ENCODE measurements around the gene TBX20.
A peak's percentile ranks its signal among the peaks of the same experiment; 100 is the strongest.
"Not testable (repeated sequence)": the region's sequence is repeated elsewhere in the genome, so short reads cannot be mapped to it uniquely, and the experiment has no call there.

The TBX20 gene

GRCh38 chr7:35215063-35215462 lies 38.8 kb downstream of the TBX20 start:
- not testable (repeated sequence) for DNase-seq

DNA sequence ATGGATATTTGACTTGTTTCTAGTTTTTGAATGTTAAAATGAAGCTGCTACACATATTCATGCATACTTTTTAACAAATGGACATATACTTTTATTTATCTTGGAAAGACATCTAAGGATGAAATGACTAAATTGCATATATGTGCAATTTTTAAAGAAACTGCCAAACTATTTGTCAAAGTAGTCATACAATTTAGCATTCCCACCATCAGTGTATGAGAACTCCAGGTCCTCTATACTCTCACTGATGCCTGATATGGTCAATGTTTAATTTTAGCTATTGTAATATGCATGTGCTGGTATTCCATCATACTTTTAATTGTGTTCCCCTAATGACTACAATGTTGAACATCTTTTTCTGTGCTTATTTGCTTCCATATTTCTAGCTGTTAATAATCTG lies 47.0 kb downstream of the TBX20 start:
- not testable (repeated sequence) for DNase-seq

DNA sequence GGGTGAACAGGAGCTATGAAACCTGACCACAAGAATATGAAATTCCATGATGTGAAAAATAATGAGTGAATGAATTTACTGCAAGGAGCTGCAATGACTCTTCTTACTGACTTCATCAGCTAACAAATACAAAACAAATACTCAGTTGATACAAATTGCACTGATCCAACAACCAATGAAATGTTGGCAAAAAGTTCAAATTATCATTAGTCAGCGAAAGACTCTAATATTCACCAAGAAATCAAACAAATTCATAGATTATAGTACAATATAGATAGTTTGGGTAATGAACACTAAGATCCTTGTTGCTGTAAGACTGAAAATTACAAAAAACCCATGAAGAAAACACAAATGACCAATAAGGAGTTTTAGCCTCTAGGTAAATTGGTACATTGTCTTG lies 49.0 kb downstream of the TBX20 start:
- DNase-seq = not testable (repeated sequence)

GRCh38 chr7:35204031-35204430 lies 49.9 kb downstream of the TBX20 start:
- DNase-seq = not testable (repeated sequence)

- not testable (repeated sequence) for DNase-seq
These were observed 51.5 kb downstream of the TBX20 start for GRCh38 chr7:35202353-35202752.

DNA sequence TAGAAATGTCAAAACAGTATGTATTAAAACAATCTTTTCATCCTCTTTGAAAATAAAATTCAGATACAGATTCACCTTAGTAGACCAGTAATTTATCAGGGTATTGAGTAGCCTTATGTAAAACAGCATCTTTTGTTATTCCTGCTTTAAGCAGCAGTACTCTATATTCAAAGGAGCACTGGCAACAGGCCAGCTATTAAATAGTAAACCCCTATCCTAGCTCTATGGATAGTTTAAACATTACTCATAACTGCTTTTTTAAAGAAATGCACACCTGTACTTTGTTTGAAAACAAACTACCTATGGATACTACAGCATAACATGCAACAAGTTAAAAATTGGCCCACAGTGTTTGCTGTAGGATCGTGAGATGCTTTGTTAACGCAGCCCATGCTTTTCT lies 53.7 kb downstream of the TBX20 start:
- DNase-seq = not testable (repeated sequence)

DNA sequence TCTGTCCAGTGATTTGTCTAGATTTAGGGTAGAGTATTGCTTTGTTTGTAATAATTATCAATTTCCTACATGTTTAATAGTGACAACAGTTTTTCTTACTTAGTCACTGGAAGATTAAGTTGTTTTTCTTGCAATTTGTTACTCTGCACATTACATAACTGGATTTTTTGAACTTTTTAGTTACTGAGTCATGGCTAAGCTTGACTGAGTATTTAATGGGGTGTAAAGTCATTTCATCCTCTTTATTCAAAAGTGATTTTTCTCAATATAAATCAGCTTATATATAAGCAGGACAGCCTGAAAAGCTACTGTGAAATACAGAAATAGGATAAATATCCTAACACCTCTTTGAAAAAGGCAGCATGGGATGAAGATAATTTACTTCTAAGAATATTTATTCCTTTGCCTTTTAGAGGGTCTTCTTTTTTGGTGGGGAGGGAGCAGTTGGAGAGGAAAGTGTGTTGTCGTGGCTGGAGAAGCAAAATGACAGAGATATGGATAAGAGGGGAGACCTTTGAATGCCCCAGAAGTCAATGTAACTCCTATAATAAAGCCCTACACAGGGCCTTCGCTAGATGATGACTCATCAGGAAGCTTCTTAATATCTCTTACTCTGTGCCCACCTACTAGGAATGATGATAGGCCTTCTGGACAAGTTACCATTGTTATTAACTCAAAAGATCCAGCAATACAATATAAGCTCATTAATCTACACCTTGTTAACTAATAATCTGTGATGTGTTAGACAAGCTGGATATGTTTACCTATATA lies 55.3 kb downstream of the TBX20 start:
- not testable (repeated sequence) for DNase-seq

DNA sequence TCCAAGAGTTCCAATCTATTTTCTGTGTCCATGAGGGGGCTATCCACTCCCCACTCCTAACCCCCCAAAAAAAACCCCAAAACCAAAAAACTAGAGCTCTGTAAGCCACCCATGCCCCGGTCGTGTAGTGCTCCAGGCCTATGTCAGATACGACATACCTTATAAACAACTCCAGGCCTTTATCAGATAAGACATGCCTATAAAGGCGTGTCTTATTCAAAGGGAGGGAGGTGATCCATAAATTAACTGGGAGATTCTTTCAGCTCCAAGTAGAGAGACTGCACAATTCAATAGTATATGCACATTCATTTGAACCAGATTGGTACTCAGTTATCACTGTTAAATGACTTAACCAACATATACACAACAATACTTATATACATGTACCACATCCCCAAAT lies 62.3 kb downstream of the TBX20 start:
- not testable (repeated sequence) for DNase-seq

DNA sequence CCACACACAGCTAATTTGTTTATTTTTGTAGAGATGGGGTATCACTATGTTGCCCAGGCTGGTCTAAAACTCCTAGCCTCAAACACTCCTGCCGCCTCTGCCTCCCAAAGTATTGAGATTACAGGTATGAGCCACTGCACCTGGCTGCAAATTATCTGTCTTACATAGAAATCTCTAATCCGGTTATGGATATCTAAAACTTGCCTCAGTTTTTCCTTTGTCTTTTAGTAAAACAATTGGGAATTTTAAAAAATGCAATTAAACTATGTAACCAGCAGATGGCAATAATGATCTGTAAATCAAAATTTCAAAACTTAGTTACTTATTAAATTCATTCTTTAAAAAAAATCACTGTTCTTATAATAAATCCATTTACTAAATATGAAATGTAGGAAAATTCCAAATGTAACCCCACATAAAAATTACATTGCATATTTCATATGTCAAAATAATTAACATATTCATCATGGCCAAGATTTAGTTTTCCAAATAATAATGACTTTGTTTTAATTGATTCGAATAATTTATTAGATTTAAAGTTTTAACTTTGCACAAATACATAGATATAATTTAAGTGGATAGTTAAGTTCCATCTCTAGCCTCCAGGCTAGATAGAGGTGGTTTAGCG lies 63.6 kb downstream of the TBX20 start:
- not testable (repeated sequence) for DNase-seq

- DNase-seq = not testable (repeated sequence)
These were observed 67.1 kb downstream of the TBX20 start for GRCh38 chr7:35186751-35187150.

DNA sequence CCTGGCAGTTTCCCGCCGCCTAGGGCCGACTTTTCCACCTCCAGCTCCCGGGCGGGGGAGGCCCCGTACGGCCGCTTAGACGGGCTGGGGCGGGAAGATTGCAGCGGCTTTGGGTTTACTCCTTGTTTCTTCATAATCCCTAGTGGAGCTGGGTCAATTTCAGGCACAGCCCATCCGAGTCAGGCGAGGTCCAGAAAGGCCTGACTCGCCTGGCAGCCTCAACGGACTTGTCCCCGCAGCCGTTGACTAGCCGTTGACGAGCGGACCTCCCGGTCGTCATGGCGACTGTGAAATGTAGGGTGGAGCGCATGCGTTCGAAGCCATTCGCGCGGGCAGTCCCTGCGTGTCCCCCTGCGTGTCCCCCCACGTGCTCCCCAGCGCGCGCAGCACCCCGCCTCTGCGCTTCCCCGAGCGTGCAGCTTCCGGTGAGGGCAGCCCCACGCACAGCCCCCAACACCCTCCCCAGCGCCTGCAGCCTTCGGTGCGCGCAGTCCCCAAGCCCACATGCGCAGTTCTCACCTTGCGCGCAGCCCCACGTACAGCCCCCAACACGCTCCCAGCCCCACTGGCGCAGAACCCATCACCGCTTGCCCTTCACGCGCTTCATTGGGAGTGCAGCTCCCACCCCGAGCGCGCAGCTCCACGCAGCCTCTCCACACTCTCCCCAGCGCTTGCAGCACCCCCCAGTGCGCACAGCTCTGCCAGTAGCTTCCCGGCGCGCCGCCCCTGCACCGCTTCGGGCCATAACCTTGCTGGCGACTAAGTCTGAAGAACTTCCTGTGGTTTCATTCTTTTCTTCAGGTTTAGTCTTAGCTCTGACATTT lies 67.8 kb downstream of the TBX20 start:
- peak; percentile 51 for DNase-seq

DNA sequence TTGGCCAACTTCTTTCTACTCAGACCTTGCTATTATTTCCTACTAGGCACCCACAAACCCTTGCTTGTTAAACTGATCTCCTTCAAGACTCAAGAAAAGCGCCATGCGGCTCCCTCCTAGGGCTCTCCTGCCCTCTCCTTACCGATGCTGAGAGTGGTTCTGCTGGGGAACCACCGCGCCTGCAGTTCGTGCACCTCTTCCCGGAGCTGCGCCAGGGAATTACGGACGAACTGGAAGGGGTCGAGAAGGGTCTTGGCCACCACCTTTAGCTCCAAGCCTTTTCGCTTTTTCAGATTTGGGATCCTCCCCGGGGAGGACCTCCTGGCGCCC lies 68.4 kb downstream of the TBX20 start:
- not testable (repeated sequence) for DNase-seq

DNA sequence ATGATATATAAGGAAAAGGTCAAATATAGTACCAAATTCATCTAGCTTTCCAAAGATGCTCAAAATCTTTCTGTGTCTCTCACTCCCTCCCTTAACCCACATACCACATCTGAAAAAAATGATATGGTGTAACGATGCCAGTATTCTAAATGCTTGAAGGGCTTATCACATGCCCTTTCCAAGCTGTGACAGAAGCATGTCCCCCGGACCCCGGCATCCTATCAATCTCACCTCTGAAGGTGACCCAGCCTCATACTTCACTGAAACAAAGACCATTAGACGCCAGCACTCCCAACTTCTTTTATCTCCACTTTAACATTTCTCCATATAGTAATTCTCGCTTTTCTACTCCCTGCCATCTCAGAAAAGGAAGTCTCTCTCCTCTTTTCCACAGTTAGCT lies 68.9 kb downstream of the TBX20 start:
- DNase-seq = not testable (repeated sequence)

DNA sequence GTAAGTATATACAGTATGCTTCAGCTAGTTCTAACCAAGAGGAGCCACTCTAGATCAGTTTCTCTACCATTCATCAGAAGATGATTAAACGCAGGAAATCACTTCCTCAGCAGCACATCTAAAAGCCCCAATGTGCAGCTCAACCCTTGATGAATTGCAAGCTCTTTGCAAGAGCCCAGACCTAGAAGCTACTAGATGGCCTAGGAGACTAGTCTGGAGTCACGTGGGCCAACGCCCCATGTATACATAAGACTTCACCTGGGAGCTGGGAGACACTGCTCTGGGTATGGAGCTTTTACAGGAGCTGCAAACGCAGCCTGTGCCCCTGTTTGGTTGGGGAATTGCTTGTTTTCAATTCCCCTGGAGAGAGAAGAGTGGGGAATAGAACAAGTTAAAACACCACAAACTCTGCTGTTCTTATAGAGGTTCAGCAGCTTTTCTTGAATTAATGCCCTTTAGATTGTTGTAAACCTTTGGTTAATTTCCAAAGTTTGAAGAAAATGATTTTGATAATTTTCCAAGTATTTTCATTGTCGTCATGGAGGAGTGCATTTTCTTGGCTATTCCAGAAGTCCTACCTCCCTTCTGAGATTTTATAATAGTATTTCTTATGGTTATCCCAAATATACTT lies 69.9 kb downstream of the TBX20 start:
- DNase-seq = not testable (repeated sequence)

- not testable (repeated sequence) for DNase-seq
These were observed 73.2 kb downstream of the TBX20 start for GRCh38 chr7:35180665-35181064.

DNA sequence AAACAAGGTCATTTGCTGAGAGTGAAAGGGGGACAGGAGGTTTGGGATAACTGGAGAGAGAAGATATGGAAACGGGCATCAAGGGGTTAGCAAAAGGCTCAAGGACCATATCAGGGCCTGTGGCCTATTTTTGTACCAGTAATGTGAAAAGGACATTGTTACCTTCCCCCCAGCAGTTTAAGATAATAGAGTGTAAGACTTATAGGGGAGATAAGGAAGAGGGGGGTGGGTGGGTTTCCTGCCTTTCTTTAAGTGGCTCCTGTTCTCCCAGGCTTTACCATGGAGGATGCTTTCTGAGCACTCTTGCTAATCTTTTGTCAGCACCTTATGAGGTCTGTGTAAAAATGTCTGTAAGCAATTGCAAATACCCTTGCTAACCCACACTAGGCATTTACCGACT lies 80.7 kb downstream of the TBX20 start:
- not testable (repeated sequence) for DNase-seq

GRCh38 chr7:35172131-35172530 lies 81.8 kb downstream of the TBX20 start:
- DNase-seq = not testable (repeated sequence)

DNA sequence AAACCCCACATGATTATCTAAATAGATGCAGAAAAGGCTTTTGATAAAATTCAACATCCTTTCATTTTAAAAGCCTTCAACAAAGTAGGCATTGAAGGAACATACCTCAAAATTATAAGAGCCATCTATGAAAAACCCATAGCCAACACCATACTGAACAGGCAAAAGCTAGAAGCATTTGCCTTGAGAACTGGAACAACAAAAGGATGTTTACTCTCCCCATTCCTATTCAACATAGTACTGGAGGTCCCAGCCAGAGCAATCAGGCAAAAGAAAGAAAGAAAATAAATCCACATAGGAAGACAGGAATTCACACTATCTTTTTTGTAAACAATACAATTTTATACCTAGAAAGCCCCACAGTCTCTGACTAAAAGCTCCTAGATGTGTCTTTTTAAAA lies 86.2 kb downstream of the TBX20 start:
- not testable (repeated sequence) for DNase-seq

- not testable (repeated sequence) for DNase-seq
These were observed 86.7 kb downstream of the TBX20 start for GRCh38 chr7:35167158-35167557.

DNA sequence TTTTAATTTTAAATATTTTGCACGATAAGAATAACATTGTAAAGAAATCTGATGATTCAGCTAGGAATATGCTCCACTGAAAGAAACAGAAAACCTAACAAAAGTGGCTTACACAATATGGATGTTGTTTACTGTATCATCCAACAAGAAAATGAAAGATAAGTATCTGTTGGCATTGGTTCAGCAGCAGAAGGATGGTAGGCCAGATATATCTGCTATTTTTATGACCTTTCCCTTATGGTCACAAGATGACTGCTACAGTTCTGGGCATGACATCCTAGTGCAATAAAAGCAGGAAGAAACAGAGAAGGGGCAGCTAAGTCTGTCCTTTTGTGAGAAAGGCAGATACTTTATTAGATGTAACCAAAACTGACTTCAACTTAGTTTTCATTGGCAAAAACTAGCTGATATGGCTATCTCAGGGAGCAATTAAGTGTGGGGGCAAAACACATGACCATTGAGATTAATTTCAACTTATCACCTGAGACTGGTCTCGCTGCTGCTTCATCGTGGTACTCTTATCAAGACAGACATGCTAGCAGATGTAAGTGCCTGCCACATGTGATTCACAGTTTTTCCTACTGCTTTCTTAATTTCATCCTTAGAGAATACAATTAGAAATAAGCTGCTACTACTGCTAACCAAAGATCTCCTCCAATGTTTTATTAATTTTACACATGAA lies 92.7 kb downstream of the TBX20 start:
- DNase-seq = not testable (repeated sequence)
